NCI-H748 (cell line): ENCODE data around the gene TIMP2.

ENCODE experiments used
- DNase-seq: peaks from one replicate; lab custom pipeline; 2025; ENCODE audit not compliant: unreplicated experiment; lab: John Stamatoyannopoulos, UW

The TIMP2 gene

GRCh38 chr17:78840780-78841611, 84.2 kb downstream of the TIMP2 start, which contains the start of gene USP36:
TSS of gene USP36 (minus strand) at chr17:78840814. CDS start at chr17:78836363, 4,451 bp downstream.
- peak; percentile 98 for DNase-seq

DNA sequence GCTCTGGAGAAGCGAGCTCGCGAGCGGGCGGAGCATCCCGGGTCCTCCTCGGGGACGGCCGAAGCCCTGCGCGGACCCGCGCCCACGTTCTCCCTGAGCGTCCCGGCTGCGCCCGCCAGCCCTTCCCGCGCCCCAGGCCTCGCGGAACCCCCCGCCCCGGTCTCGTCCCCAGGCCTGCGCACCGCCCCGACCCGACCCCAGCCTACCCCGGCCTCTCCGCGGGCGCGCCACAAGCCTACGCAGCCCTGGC, 84.7 kb downstream of the TIMP2 start:
- no peak for DNase-seq

DNA sequence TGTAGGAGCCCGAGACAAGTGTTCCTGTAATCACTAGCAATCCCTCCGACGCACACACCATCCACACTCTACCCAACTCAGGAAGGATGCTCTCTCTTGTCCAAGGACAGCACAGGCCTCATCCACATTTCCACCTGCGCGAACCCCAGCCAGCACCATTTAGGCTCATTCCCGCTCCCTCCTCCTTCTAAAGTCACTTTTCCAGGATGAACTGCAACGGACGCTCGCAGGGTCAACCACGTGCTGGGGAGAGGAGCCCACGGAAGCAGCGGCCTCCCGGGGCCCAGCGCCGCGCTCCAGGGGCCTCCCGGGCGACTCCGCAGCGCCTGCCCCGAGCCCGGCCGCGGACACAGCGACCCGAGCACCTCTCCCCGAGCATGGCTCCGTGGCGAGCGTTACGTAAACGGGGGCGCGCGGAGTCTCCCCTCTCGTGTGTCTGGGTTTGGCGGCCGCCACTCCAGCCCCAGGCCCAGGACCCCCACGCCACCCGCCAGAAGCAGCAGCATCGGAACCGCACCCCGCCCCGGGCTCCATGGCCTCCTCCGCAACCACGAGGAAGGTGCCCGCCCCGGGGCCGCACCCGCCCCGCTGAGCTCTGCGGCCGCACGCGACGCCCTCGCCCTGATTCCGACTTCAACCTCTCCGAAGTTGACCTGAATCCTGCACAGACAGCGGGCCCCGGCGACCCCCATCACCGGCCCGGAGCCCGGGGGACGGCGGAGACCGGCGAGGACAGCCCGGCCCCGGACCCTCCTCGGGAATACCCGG, 85.2 kb downstream of the TIMP2 start:
- DNase-seq: peak; percentile 36

GRCh38 chr17:78839235-78839761, 85.9 kb downstream of the TIMP2 start:
- peak; percentile 18 for DNase-seq

GRCh38 chr17:78838574-78839005, 86.6 kb downstream of the TIMP2 start:
- peak; percentile 50 for DNase-seq

GRCh38 chr17:78836420-78837021, 88.7 kb downstream of the TIMP2 start:
- no peak for DNase-seq

DNA sequence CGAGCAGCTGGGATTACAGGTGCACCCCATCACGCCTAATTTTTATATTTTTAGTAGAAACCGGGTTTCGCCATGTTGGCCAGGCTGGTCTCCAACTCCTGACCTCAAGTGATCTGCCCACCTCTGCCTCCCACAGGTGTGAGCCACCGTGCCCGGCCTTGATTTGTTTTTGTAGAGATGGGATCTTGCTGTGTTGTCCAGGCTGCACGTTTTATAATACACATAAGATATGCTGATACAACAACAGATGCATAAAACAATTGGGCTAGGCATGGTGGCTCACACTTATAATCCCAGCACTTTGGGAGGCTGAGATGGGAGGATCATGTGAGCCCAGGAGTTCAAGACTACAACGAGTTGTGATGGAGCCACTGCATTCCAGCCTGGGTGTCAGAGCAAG, 90.6 kb downstream of the TIMP2 start:
- no peak for DNase-seq

DNA sequence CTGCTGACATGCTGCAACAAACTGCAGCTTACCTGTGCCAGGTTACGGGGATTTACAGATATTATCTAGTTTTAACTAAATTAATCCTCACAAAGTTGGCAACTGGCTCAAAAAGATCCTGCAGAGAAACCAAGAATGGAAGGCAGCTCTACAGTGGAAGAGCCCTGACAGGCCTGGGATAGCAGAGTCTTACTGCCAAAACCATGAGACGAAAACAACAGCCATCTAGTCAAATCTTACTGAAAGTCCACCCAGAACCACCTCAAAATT, 92.7 kb downstream of the TIMP2 start:
- no peak for DNase-seq

- DNase-seq: peak; percentile 9
Measured at GRCh38 chr17:78831688-78832540, 93.3 kb downstream of the TIMP2 start.

DNA sequence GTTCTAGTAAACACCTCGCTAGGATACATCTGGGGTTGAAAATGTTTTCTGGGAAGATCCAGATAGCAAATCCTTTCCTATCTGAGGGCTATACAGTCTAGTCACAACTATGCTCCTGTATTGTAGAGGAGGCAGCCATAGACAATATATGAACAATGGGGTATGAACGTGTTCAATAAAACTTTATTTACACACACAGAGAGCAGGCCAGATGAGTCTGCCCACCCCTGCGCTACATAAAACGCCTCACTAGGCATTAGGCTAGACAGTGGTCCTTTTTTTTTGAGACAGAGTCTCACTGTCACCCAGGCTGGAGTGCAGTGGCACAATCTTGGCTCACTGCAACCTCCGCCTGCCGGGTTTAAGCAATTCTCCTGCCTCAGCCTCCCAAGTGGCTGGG, 95.7 kb downstream of the TIMP2 start:
- no peak for DNase-seq

GRCh38 chr17:78828470-78829185, 96.6 kb downstream of the TIMP2 start:
- DNase-seq: no peak

- no peak for DNase-seq
Measured at GRCh38 chr17:78826836-78827509, 98.2 kb downstream of the TIMP2 start.

GRCh38 chr17:78826421-78826820, 98.8 kb downstream of the TIMP2 start:
- no peak for DNase-seq

- no peak for DNase-seq
Measured at GRCh38 chr17:78825696-78826095, 99.5 kb downstream of the TIMP2 start.

DNA sequence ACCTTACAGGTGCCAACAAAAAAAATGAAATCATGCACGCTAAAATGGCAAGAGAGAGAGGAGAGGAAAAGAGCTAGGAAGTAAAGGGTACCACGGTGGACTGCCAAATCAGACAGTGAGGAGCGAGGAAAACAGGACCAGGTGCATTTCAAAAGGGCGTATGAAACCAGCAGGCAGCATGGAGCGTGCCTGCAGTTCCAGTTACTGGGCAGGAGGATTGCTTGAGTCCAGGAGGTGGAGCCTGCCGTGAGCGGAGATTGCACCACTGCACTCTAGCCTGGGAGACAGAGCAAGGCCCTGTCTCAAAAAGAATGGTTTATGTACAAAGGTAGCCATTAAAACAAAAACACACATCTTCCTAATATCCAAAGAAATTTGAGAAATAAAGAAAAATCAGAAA, 100.9 kb downstream of the TIMP2 start:
- DNase-seq: no peak

GRCh38 chr17:78823282-78824046, 101.7 kb downstream of the TIMP2 start:
- DNase-seq: no peak

DNA sequence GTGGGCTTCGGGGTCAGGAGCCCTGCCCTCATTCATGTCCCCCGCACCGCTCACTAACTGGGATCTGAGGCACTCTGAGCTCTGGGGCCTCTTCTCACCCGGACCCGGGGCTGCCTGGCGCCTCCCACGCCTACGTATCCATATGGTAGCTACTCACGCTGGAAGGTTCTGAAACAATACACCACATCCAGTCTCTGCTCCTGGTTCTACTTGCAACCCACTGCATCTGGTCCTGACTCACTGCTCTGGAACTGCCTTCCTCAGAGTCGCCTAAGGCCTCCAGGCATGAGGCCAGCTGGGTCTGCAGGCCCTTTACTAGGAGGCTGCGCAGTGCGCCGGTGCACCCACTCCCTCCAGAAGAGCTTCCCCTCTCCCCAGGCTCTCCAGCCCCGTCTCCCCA, 102.6 kb downstream of the TIMP2 start:
- no peak for DNase-seq

- no peak for DNase-seq
Measured at GRCh38 chr17:78821961-78822360, 103.2 kb downstream of the TIMP2 start.

- DNase-seq: no peak
Measured at GRCh38 chr17:78820841-78821240, 104.3 kb downstream of the TIMP2 start.
